Colonic mucosa (tissue), 4 donors: ENCODE results near the gene EGFL6. TPM values are rescaled to one million over a fixed set of nuclear protein-coding genes. Genes with fewer than 3 reads are reported as not detected.

Experiments used
- DNase-seq: peaks from one replicate; pipeline ENCODE4 v3.0.0-alpha.2; 2020
- H3K27ac ChIP-seq: fragments of 200-600 bp; one replicate; pipeline ENCODE4 v1.8.0; 2021
- H3K27me3 ChIP-seq: fragments of 200-600 bp; one replicate; pipeline ENCODE4 v1.8.0; 2021
- H3K36me3 ChIP-seq: fragments of 200-600 bp; one replicate; pipeline ENCODE4 v1.8.0; 2021
- H3K4me1 ChIP-seq: fragments of 200-600 bp; one replicate; pipeline ENCODE4 v1.8.0; 2021; ENCODE audit warnings: mild to moderate bottlenecking
- H3K4me3 ChIP-seq: fragments of 200-600 bp; one replicate; pipeline ENCODE4 v1.8.0; 2021
- H3K9ac ChIP-seq, 2 donors: one replicate each; pipeline ENCODE4 v1.7.0; 2013; ENCODE audit warnings: control low read depth in 2 of 2, low read depth in 2 of 2, low read length in 2 of 2
- H3K9me3 ChIP-seq: fragments of 200-600 bp; one replicate; pipeline ENCODE4 v1.8.0; 2021
- CTCF ChIP-seq: fragments of 200-600 bp; IDR thresholded peaks from one replicate; pipeline ENCODE4 v1.8.0; 2022; ENCODE audit warnings: antibody characterized with exemption, mild to moderate bottlenecking
- intact Hi-C: fragments of 100-400 bp; cut with DNase I; formaldehyde crosslinking; loops from one replicate; pipeline ENCODE4 v1.14.1; 2022
- total RNA-seq, 2 donors: library from RNA; stranded (reverse); fragmentation: NEBNext Ultra II Directional in 1 of 2; extraction: Animal tissue kit (Norgen Biotek cat#: 25700) in 1 of 2; gene quantifications; one replicate each; pipeline ENCODE4 v1.2.1, GENCODE V29; 2021
- donor health status: healthy.
- donor health status: DM: no; HTN: no; CAD: no.
- donor health status: DM: no; HTN: no; CAD: no.

EGFL6 gene
- total RNA-seq, 2 donors from 2014 or later = 0.10 to 0.27 TPM

- Histone ChIP-seq H3K36me3 (no peaks in the 10 kb centered on the region), H3K4me3 (no peak overlapping the region), H3K27me3 (no peaks in the 10 kb centered on the region), H3K27ac (no peak overlapping the region), H3K9me3 (no peaks in the 10 kb centered on the region), H3K9ac (no peak overlapping the region), H3K4me1 (no peaks in the 10 kb centered on the region)
- DNase-seq = no peak
- TF ChIP-seq CTCF = no peak
- intact Hi-C loops = no loop called here
These were observed 38.1 kb downstream of the EGFL6 start for GRCh38 chrX:13607331-13607995.

- H3K9ac ChIP-seq = no peak overlapping the region
- no peaks in the 10 kb centered on the region for H3K27me3 ChIP-seq
- no peak for DNase-seq
- H3K4me3 ChIP-seq = no peak overlapping the region
- TF ChIP-seq CTCF = no peak
- H3K4me1 ChIP-seq = no peaks in the 10 kb centered on the region
- H3K36me3 ChIP-seq = no peaks in the 10 kb centered on the region
- intact Hi-C loops = no loop called here
- H3K9me3 ChIP-seq = no peaks in the 10 kb centered on the region
- no peak overlapping the region for H3K27ac ChIP-seq
These were observed 38.6 kb downstream of the EGFL6 start for GRCh38 chrX:13607996-13608365.

GRCh38 chrX:13614154-13614553 is 44.8 kb downstream of the EGFL6 start:
- intact Hi-C loops = no loop called here
- Histone ChIP-seq H3K27me3 (no peaks in the 10 kb centered on the region), H3K9me3 (no peaks in the 10 kb centered on the region)

GRCh38 chrX:13620207-13620606 is 50.8 kb downstream of the EGFL6 start:
- no peak for TF ChIP-seq CTCF
- H3K4me1 ChIP-seq = no peaks in the 10 kb centered on the region
- H3K4me3 ChIP-seq = no peak overlapping the region
- H3K27me3 ChIP-seq = peaks cover 4% of the 10 kb centered on the region
- H3K9ac ChIP-seq = no peak overlapping the region
- no peak for DNase-seq
- H3K27ac ChIP-seq = no peak overlapping the region
- H3K9me3 ChIP-seq = no peaks in the 10 kb centered on the region
- intact Hi-C loops = no loop called here
- no peaks in the 10 kb centered on the region for H3K36me3 ChIP-seq

More at GRCh38 chrX:13614154-13614553, 44.8 kb downstream of the EGFL6 start:
- DNase-seq = no peak
- no peak for TF ChIP-seq CTCF
- Histone ChIP-seq H3K9ac (no peak overlapping the region), H3K4me1 (no peaks in the 10 kb centered on the region), H3K27ac (no peak overlapping the region), H3K4me3 (no peak overlapping the region), H3K36me3 (no peaks in the 10 kb centered on the region)

- no peak overlapping the region for H3K4me3 ChIP-seq
- H3K36me3 ChIP-seq = no peaks in the 10 kb centered on the region
- DNase-seq = no peak
- no peak for TF ChIP-seq CTCF
- peaks cover 8% of the 10 kb centered on the region for H3K27me3 ChIP-seq
- H3K9ac ChIP-seq = no peak overlapping the region
- H3K4me1 ChIP-seq = no peaks in the 10 kb centered on the region
- H3K27ac ChIP-seq = no peak overlapping the region
- intact Hi-C loops = no loop called here
- no peaks in the 10 kb centered on the region for H3K9me3 ChIP-seq
These were observed 53.1 kb downstream of the EGFL6 start for GRCh38 chrX:13622401-13622964.
